GM13977 (cell line): ENCODE results near the gene CRYL1.

Experiments used
- DNase-seq: peaks from one replicate; pipeline ENCODE4 v3.0.0; 2012; ENCODE audit warnings: low spot score
- CTCF ChIP-seq: IDR thresholded peaks from 2 replicates; pipeline ENCODE4 v1.5.1; 2012; ENCODE audit warnings: mild to moderate bottlenecking, control low read depth; ENCODE audit not compliant: insufficient read depth; ENCODE audit errors: extremely low read depth, missing control alignments
- in situ Hi-C: fragments of 300-500 bp; cut with MboI; formaldehyde crosslinking; loops from one replicate; pipeline ENCODE4 v1.12.0; 2022; ENCODE audit warnings: low sequenced_read_pairs, low pct_unique_long_range_greater_than_20kb, mixed read lengths, inconsistent platforms; ENCODE audit not compliant: unreplicated experiment

Gene CRYL1

DNA sequence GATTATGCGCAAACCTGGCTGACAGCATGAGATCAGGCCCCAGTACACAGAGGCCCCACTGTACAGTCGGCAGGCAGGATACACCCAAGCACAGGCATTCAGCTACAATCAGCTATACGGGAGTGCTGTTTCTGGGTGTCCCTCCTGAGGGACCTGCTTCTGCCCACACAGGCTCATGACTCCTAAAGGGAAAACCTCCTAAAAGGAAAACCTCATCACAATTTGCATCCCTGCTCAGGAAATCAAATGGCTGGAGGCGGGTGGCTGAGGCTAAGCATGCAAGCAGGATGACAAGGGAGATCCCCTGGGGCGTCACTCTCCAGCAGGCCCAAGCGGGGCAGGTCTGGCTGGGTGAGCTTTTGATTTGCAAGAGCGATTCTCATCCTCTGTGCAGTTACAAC is 99.8 kb downstream of the CRYL1 start:
- TF ChIP-seq CTCF: no peak
- peak; percentile 69 for DNase-seq
- in situ Hi-C loops: no loop called here

- no peak for TF ChIP-seq CTCF
- no peak for DNase-seq
- in situ Hi-C loops: no loop called here
Observed at GRCh38 chr13:20424949-20425348, 100.7 kb downstream of the CRYL1 start.

- in situ Hi-C loops: no loop called here
- DNase-seq: no peak
- no peak for TF ChIP-seq CTCF
Observed at GRCh38 chr13:20424559-20424852, 101.2 kb downstream of the CRYL1 start.

DNA sequence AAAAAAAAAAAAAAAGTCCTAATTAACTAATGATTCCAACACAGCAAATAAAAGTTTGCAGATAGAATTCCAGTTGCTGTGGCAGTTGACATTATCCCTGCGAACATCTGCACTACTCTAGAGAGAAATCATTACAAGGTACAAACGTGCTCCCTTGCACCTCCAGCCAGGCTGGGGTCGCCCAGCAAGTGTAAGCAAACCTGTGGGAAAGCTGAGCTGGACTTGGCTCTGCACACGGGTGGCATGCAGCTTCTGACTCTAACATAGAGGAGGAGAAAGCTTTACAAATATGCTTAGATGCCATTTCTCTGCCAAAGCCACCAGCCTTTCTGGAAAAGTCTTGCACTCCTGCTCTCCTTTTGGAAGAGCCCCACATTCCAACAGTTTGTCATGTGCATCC is 103.3 kb downstream of the CRYL1 start:
- in situ Hi-C loops: no loop called here
- TF ChIP-seq CTCF: no peak
- no peak for DNase-seq

GRCh38 chr13:20420938-20421337 is 104.7 kb downstream of the CRYL1 start:
- in situ Hi-C loops: no loop called here
- TF ChIP-seq CTCF: no peak
- DNase-seq: no peak

- no peak for DNase-seq
- in situ Hi-C loops: no loop called here
- TF ChIP-seq CTCF: no peak
Observed at GRCh38 chr13:20418953-20419352, 106.7 kb downstream of the CRYL1 start.

- TF ChIP-seq CTCF: no peak
- in situ Hi-C loops: no loop called here
- no peak for DNase-seq
Observed at GRCh38 chr13:20416223-20416745, 109.4 kb downstream of the CRYL1 start.
